GM18508 (cell line): Measurements from ENCODE around the gene RMND5B.

Experiments
- ATAC-seq: cut with Tn5 transposase; IDR thresholded peaks from one replicate; pipeline ENCODE4 v1.9.1; 2021; ENCODE audit warnings: moderate number of reproducible peaks; ENCODE audit not compliant: insufficient read depth, unreplicated experiment

Gene RMND5B

GRCh38 chr5:178198706-178199105, 67.9 kb downstream of the RMND5B start:
- ATAC-seq, result no peak

GRCh38 chr5:178199581-178200434, 69.0 kb downstream of the RMND5B start:
- no peak for ATAC-seq
